ENCODE data around the gene EVA1B.

Gene EVA1B

DNA sequence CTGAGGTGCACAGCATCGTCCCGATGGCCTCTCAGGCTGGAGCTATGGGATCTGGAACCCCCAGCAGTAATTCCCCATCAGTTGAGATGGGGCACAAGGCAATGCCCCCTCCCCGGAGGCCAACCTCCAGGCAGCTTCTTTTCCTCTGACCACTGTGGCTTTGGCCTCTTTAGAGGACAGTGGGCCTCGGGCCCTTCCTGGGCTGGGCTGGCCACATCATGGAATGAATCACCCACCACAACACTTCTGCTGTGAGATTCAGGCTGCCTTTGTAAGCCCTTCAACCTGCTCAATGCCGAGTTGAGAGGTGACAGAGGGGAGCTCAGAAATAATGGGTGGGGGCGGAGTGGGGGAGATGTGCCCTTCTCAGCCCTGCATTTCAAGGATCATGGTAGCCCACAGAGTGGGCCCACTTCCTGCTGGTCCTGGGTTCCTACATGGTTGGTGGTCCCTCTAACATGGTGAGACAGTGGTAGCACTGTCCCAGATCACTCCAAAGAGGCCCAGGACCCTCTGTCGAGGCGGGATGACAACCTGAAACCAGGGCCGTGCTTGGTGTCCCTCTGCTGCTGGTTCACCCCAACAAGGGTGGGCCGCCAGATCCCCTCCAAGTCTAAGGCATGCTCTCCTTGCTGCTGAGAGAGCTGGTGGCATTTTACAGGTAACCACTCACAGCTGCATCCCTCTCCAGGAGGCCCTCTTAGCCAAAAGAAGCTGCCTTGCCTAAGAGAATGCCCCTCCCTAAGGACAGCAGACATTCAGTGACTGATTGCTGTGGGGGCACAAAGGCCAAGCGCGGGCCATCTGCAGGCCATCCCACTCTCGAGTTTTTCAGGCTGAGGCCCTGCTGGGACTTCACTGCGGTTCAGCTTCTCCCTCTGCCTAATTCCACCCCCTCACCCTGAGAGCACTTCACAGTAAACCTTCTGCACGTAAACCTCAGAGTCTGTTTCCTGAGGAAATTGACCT is 29.7 kb upstream of the EVA1B start:
- Histone ChIP-seq H3K4me1 (ENCODE audit: insufficient read depth, poor library complexity, severe bottlenecking) (peaks cover 47% of the 10 kb centered on the region), H3K4me3 (ENCODE audit: severe bottlenecking) (no peak overlapping the region), H3K9me3 (ENCODE audit: severe bottlenecking) (no peaks in the 10 kb centered on the region), H3K27me3 (ENCODE audit: insufficient read depth, poor library complexity, severe bottlenecking) (no peaks in the 10 kb centered on the region), H3K27ac (ENCODE audit: poor library complexity, severe bottlenecking) (peak overlapping the region; percentile 95), H3K36me3 (ENCODE audit: low read depth) (peaks cover 55% of the 10 kb centered on the region)
- TF ChIP-seq, protein P1, sequence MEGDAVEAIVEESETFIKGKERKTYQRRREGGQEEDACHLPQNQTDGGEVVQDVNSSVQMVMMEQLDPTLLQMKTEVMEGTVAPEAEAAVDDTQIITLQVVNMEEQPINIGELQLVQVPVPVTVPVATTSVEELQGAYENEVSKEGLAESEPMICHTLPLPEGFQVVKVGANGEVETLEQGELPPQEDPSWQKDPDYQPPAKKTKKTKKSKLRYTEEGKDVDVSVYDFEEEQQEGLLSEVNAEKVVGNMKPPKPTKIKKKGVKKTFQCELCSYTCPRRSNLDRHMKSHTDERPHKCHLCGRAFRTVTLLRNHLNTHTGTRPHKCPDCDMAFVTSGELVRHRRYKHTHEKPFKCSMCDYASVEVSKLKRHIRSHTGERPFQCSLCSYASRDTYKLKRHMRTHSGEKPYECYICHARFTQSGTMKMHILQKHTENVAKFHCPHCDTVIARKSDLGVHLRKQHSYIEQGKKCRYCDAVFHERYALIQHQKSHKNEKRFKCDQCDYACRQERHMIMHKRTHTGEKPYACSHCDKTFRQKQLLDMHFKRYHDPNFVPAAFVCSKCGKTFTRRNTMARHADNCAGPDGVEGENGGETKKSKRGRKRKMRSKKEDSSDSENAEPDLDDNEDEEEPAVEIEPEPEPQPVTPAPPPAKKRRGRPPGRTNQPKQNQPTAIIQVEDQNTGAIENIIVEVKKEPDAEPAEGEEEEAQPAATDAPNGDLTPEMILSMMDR (IDR thresholded peaks at IDR 0.05; ENCODE audit: poor library complexity, severe bottlenecking): no peak
- ATAC-seq (ENCODE audit: low read depth): peak; percentile 28; the same call in 2 of the 3 replicates
- no peak for DNase-seq (ENCODE audit: low spot score)

DNA sequence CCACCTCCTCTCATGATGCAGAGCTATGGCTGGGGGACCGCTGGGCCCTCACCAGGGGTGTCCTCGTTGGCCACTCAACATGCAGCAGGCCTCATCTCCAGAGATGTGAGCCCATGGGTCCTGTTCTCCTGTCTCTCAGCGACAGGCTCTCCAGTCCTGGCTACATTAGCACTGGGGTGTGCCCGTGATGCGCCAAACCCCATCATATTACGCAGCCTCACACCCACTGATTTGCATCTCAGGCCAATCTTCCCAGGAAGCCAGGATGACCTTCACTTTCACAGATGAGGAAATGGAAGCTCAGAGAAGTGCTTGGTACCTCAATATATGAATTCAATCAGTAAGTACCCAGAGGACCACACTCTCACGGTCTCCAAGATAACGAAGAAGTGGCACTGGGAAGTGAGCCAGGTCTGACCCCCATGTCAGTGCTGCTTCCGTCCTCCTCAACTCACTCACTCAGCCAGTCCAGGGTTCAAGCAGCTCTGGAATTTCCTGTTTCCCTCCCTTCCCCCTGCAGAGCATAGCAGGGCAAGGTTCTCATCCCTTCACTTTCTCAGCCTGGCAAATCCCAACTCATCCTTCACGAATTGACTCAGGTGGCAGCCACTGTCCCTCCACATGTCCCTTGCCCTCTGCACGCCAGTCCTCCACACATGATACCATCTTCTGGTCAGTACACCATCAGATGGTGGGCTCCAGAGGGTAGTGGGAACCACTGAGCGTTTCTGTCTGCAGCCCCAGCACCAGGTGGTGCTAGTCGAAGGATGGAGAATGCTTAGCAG is 28.9 kb upstream of the EVA1B start:
- peaks cover 47% of the 10 kb centered on the region for H3K4me1 ChIP-seq (ENCODE audit: insufficient read depth, poor library complexity, severe bottlenecking)
- H3K9me3 ChIP-seq (ENCODE audit: severe bottlenecking): no peaks in the 10 kb centered on the region
- ATAC-seq (ENCODE audit: low read depth): no peak
- H3K36me3 ChIP-seq (ENCODE audit: low read depth): peaks cover 53% of the 10 kb centered on the region
- H3K27me3 ChIP-seq (ENCODE audit: insufficient read depth, poor library complexity, severe bottlenecking): no peaks in the 10 kb centered on the region
- DNase-seq (ENCODE audit: low spot score): no peak
- H3K27ac ChIP-seq (ENCODE audit: poor library complexity, severe bottlenecking): peak overlapping the region; percentile 95
- TF ChIP-seq, protein P1 (IDR thresholded peaks at IDR 0.05; ENCODE audit: poor library complexity, severe bottlenecking): no peak
- H3K4me3 ChIP-seq (ENCODE audit: severe bottlenecking): no peak overlapping the region

DNA sequence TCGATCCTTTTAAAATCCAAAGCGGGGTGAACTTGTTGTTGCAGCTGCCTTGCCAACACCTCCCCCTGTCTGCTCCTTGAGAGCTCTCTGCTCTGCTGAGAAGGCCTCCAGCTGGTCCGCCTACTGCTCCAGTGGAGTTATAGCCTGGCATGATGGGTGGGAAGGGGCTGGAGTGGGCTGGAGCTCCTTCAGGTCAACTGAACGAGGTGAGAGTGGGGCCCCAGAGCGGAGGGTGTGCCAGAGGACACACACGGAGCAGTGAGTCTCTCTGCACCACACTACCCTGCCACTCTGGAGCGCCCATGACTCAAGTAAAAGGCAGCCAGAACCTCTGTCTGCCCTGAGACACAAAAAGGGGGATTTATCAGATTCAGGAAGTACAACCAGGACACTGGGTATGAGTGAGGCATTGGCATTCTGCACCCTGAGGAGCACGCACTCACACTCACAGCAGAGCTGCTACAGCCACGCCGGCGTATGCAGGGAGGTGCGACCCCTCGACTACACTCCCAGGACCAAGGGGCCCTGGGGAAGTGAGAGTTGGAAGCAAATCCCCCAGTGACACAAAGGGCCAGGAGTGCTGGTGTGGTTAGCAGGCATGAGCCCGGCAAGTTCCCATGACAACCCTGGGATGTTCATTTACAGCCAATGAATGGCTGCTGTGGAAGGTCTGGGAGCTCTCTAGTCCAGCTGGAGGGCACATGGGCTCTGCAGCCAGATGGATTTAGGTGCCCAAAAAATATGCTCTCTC is 28.0 kb upstream of the EVA1B start:
- H3K27ac ChIP-seq (ENCODE audit: poor library complexity, severe bottlenecking): peak overlapping the region; percentile 95
- TF ChIP-seq, protein P1 (IDR thresholded peaks at IDR 0.05; ENCODE audit: poor library complexity, severe bottlenecking): no peak
- peaks cover 52% of the 10 kb centered on the region for H3K36me3 ChIP-seq (ENCODE audit: low read depth)
- no peaks in the 10 kb centered on the region for H3K27me3 ChIP-seq (ENCODE audit: insufficient read depth, poor library complexity, severe bottlenecking)
- H3K9me3 ChIP-seq (ENCODE audit: severe bottlenecking): no peaks in the 10 kb centered on the region
- peaks cover 47% of the 10 kb centered on the region for H3K4me1 ChIP-seq (ENCODE audit: insufficient read depth, poor library complexity, severe bottlenecking)
- DNase-seq (ENCODE audit: low spot score) (no peak), ATAC-seq (ENCODE audit: low read depth) (peak; percentile 77)
- no peak overlapping the region for H3K4me3 ChIP-seq (ENCODE audit: severe bottlenecking)

DNA sequence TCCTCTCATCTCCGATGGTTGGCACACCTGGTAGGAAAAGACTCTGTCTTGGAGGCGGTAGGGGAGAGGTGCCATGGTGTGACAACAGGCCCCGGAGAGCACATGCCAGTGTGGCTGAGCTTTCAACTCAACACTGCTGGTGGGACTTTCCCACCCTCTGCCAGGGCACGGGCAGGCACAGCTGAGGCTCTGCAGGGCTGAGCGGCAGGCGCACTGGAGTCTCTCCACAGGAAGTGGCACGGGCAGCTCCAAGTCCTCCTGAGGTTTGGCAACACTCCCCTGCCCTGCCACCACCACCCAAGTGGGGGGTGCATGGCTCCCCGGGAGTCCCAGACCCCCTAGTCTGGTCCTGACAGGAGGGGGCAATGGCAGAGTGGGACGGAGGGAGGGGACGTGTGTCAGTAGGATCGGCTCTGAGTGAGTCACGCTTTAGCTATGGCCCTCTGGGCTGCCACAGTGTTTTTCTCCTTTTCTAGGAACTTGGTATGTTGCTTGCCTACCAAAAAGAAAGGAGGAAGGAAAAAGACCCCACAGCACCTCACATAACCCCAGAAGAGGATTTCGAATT is 27.3 kb upstream of the EVA1B start:
- ATAC-seq (ENCODE audit: low read depth) (peak; percentile 77), DNase-seq (ENCODE audit: low spot score) (no peak)
- TF ChIP-seq, protein P1 (IDR thresholded peaks at IDR 0.05; ENCODE audit: poor library complexity, severe bottlenecking): no peak
- peak overlapping the region; percentile 95 for H3K27ac ChIP-seq (ENCODE audit: poor library complexity, severe bottlenecking)
- peaks cover 47% of the 10 kb centered on the region for H3K4me1 ChIP-seq (ENCODE audit: insufficient read depth, poor library complexity, severe bottlenecking)
- H3K4me3 ChIP-seq (ENCODE audit: severe bottlenecking): no peak overlapping the region
- H3K27me3 ChIP-seq (ENCODE audit: insufficient read depth, poor library complexity, severe bottlenecking): no peaks in the 10 kb centered on the region
- H3K9me3 ChIP-seq (ENCODE audit: severe bottlenecking): no peaks in the 10 kb centered on the region
- H3K36me3 ChIP-seq (ENCODE audit: low read depth): peaks cover 56% of the 10 kb centered on the region
